Measurements from ENCODE around the gene SRPK3.

Gene SRPK3

DNA sequence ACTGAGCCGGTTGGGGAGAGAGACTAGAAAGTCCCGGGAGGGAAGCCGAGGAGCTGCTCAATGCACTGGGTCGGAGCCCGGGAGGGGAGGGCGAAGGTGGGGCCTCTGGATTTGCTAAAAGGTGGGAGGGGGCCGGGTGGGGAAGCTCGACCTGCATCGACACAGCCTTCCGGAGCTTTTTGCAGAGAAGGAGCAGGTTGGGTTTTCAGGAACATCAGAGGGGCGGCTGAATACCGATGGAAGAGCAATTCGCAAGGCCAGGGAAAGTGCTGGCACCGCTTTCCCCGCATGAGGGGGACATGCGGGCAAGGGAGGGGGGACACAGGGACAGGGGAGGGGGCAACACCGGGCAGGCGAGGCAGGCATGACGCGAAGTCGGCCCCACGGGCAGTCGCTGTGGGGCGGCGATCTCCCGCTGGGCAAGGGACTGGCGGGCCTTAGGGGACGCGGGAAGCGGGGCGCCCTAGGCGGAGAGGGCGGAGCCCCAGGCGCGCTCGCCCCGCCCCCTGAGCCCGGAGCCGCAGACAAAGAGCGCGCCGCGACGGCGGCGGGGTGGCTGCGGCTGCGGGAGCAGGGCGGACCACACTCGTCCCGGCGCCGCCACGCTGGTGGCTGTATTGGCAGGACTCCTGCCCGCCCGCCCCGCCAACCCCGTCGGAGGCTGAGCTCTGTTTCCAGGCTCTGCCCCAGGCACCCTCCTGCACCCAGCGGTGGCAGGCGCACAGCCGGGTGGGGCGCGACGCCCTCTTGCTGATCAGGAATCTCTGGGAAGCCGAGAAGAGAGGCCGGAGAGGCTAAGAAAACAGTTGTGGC lies 37.9 kb downstream of the SRPK3 start:
- Histone ChIP-seq H3K4me1 (ENCODE audit: insufficient read depth, insufficient read length) (peaks cover 8% of the 10 kb centered on the region), H3K9me3 (ENCODE audit: insufficient read depth, low read length) (no peaks in the 10 kb centered on the region), H3K36me3 (ENCODE audit: insufficient read depth, insufficient read length, low read length) (no peaks in the 10 kb centered on the region), H3K27me3 (ENCODE audit: insufficient read depth, insufficient read length) (no peaks in the 10 kb centered on the region), H3K9ac (ENCODE audit: insufficient read length, low read depth) (peak overlapping the region; percentile 61), H3K4me3 (ENCODE audit: insufficient read length, low read depth) (peak overlapping the region; percentile 16)
- no peak for DNase-seq (ENCODE audit: low read depth, low spot score)
- TF ChIP-seq SUZ12 (IDR thresholded peaks at IDR 0.05; ENCODE audit: extremely low read depth, insufficient read depth, insufficient read length) (no peak), ZNF274 (IDR thresholded peaks at IDR 0.05; ENCODE audit: low read depth, low read length) (no peak), YY1 (IDR thresholded peaks at IDR 0.05; ENCODE audit: insufficient read depth, insufficient read length) (no peak)

DNA sequence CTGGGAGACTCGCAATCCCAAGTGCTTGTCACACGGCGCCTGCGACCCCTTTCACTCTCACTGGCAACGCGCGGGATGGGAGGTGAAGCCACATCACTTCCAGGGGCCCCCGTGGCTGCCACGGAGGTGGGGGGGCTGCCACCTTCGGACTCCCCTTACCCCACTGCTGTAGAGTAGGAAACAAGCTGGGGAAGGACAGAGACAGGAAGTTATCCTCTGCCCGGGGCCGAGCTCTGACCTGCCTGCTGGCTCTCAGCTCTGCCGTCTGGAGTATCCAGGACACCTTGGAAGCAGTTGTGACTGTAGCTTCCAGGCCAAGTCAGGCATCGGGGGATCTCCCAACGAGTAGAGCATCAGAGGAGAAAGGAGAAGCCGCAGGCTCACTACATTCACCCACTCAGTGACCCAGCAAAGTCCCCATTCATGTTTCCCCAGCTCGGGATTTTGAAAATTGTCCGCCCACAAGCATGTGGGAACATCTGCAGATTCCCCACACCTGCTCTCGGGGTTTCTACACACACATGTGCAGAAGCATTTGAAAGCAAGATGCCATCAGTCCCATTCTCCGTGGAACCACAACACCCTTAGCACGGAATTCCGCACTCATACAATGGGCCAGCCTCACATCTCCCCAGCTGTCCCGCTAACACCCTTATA lies 38.7 kb downstream of the SRPK3 start:
- no peaks in the 10 kb centered on the region for H3K36me3 ChIP-seq (ENCODE audit: insufficient read depth, insufficient read length, low read length)
- H3K9ac ChIP-seq (ENCODE audit: insufficient read length, low read depth): peak overlapping the region; percentile 61
- peak overlapping the region; percentile 16 for H3K4me3 ChIP-seq (ENCODE audit: insufficient read length, low read depth)
- no peaks in the 10 kb centered on the region for H3K27me3 ChIP-seq (ENCODE audit: insufficient read depth, insufficient read length)
- no peaks in the 10 kb centered on the region for H3K9me3 ChIP-seq (ENCODE audit: insufficient read depth, low read length)
- peaks cover 8% of the 10 kb centered on the region for H3K4me1 ChIP-seq (ENCODE audit: insufficient read depth, insufficient read length)
- TF ChIP-seq ZNF274 (IDR thresholded peaks at IDR 0.05; ENCODE audit: low read depth, low read length) (no peak), SUZ12 (IDR thresholded peaks at IDR 0.05; ENCODE audit: extremely low read depth, insufficient read depth, insufficient read length) (no peak)
- DNase-seq (ENCODE audit: low read depth, low spot score): no peak

DNA sequence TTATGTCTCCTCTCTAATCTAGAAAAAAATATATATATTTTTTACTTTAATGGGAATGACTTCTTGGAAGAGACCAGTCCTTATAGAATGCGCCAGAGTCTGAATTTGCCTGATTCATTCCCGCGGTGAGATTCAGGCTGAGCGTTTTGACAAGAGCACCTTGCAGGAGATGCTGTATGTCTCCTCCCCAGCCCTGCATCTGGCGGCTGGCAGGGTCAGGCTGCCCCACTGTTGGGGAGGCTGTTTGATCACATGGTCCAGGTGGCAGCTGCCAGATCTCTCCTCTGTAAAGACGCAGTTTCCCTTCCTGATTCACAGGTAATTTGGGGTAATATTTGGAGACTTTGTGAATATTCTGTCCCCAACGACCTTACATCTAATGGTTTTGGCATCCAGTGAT lies 39.8 kb downstream of the SRPK3 start:
- peaks cover 8% of the 10 kb centered on the region for H3K4me1 ChIP-seq (ENCODE audit: insufficient read depth, insufficient read length)
- no peaks in the 10 kb centered on the region for H3K27me3 ChIP-seq (ENCODE audit: insufficient read depth, insufficient read length)
- TF ChIP-seq YY1 (IDR thresholded peaks at IDR 0.05; ENCODE audit: insufficient read depth, insufficient read length) (no peak), SUZ12 (IDR thresholded peaks at IDR 0.05; ENCODE audit: extremely low read depth, insufficient read depth, insufficient read length) (no peak), ZNF274 (IDR thresholded peaks at IDR 0.05; ENCODE audit: low read depth, low read length) (no peak)
- DNase-seq (ENCODE audit: low read depth, low spot score): no peak
- no peak overlapping the region for H3K4me3 ChIP-seq (ENCODE audit: insufficient read length, low read depth)
- no peak overlapping the region for H3K9ac ChIP-seq (ENCODE audit: insufficient read length, low read depth)
- no peaks in the 10 kb centered on the region for H3K9me3 ChIP-seq (ENCODE audit: insufficient read depth, low read length)
- H3K36me3 ChIP-seq (ENCODE audit: insufficient read depth, insufficient read length, low read length): no peaks in the 10 kb centered on the region

DNA sequence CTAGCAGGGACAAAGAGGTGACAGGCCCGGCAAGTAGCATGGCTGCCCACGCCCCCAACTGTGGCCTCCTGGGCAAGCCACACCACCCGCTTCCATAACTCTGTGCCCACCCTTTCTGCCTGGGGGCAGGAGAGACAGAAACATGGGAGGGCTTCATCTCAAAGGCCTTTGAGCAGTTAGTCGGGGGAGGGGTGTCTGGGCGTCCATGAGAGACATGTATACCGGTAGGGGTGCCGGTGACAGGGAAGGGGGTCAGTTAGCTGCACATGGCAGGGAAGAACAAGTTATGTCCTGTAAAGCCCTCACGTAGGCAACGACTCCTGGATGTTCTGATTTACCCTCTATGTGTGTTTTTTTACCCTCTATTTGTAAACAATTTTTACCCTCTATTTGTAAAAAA lies 40.2 kb downstream of the SRPK3 start:
- Histone ChIP-seq H3K36me3 (ENCODE audit: insufficient read depth, insufficient read length, low read length) (no peaks in the 10 kb centered on the region), H3K27me3 (ENCODE audit: insufficient read depth, insufficient read length) (no peaks in the 10 kb centered on the region), H3K4me1 (ENCODE audit: insufficient read depth, insufficient read length) (peaks cover 8% of the 10 kb centered on the region), H3K9ac (ENCODE audit: insufficient read length, low read depth) (no peak overlapping the region), H3K9me3 (ENCODE audit: insufficient read depth, low read length) (no peaks in the 10 kb centered on the region), H3K4me3 (ENCODE audit: insufficient read length, low read depth) (no peak overlapping the region)
- DNase-seq (ENCODE audit: low read depth, low spot score): no peak
- TF ChIP-seq ZNF274 (IDR thresholded peaks at IDR 0.05; ENCODE audit: low read depth, low read length) (no peak), YY1 (IDR thresholded peaks at IDR 0.05; ENCODE audit: insufficient read depth, insufficient read length) (no peak), SUZ12 (IDR thresholded peaks at IDR 0.05; ENCODE audit: extremely low read depth, insufficient read depth, insufficient read length) (no peak)

DNA sequence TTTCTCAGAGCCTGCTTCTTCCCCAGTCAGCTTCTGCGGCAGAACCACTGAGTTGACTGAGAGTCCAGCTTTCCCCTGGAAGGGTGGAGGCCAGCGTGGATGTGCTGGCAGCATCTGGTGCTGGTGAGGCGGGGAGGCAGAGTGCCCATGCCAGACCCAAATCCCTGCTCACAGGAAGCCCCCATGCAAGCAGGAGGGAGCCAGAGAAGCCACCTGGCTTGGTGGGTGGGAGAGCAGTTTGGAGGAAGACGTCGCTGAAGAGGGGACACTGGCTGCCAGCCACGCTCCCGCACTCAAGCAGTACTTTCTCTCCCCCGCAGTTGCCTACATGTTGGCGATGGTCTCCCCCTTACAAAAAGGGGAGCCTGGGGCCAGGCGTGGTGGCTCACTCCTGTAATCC lies 43.5 kb downstream of the SRPK3 start:
- DNase-seq (ENCODE audit: low read depth, low spot score): no peak
- H3K9ac ChIP-seq (ENCODE audit: insufficient read length, low read depth): no peak overlapping the region
- no peaks in the 10 kb centered on the region for H3K36me3 ChIP-seq (ENCODE audit: insufficient read depth, insufficient read length, low read length)
- H3K4me1 ChIP-seq (ENCODE audit: insufficient read depth, insufficient read length): peaks cover 6% of the 10 kb centered on the region
- H3K27me3 ChIP-seq (ENCODE audit: insufficient read depth, insufficient read length): no peaks in the 10 kb centered on the region
- no peak for TF ChIP-seq YY1 (IDR thresholded peaks at IDR 0.05; ENCODE audit: insufficient read depth, insufficient read length)
- TF ChIP-seq SUZ12 (IDR thresholded peaks at IDR 0.05; ENCODE audit: extremely low read depth, insufficient read depth, insufficient read length): no peak
- no peak for TF ChIP-seq ZNF274 (IDR thresholded peaks at IDR 0.05; ENCODE audit: low read depth, low read length)
- H3K9me3 ChIP-seq (ENCODE audit: insufficient read depth, low read length): no peaks in the 10 kb centered on the region
- H3K4me3 ChIP-seq (ENCODE audit: insufficient read length, low read depth): no peak overlapping the region

DNA sequence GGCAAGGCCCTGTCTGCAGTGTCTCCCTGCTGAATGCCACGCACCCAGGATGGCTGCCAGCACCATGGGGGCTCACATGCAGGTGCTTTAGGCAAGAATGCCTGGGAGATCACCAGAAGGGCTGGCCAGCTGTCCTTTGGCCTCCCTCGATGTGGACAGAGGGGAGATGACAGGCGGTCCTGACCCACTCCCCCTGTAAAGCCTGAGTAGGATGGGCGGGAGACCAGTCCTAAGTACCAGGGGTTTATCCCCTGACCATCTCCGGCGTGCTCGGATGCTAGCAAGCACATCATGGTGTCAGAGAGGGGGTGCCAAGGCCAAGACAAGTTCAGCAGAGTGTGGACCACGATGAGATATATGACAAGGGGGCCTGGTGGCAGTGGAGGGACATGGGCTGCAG lies 44.2 kb downstream of the SRPK3 start:
- TF ChIP-seq ZNF274 (IDR thresholded peaks at IDR 0.05; ENCODE audit: low read depth, low read length): no peak
- TF ChIP-seq YY1 (IDR thresholded peaks at IDR 0.05; ENCODE audit: insufficient read depth, insufficient read length): no peak
- no peak for TF ChIP-seq SUZ12 (IDR thresholded peaks at IDR 0.05; ENCODE audit: extremely low read depth, insufficient read depth, insufficient read length)

DNA sequence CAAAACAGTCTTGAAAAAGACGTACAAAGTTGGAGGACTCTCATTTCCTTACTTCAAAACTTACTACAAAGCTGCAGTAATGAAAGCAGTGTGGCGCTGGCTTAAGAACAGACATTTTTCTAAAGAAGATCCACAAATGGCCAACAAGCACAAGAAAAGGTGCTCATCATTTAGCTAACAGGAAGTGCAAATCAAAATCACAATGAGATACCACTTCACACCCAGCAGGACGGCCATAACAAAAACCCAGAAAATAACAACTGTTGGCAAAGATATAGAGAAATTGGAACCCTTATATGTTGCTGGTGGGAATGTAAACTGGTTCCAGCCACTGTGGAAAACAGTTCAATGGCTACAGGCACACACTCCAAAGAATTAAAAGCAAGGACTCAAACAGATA lies 46.2 kb downstream of the SRPK3 start:
- Histone ChIP-seq H3K9me3 (ENCODE audit: insufficient read depth, low read length) (no peaks in the 10 kb centered on the region), H3K9ac (ENCODE audit: insufficient read length, low read depth) (no peak overlapping the region), H3K27me3 (ENCODE audit: insufficient read depth, insufficient read length) (peaks cover 7% of the 10 kb centered on the region), H3K36me3 (ENCODE audit: insufficient read depth, insufficient read length, low read length) (no peaks in the 10 kb centered on the region), H3K4me3 (ENCODE audit: insufficient read length, low read depth) (no peak overlapping the region), H3K4me1 (ENCODE audit: insufficient read depth, insufficient read length) (peaks cover 2% of the 10 kb centered on the region)
- DNase-seq (ENCODE audit: low read depth, low spot score): no peak
- TF ChIP-seq SUZ12 (IDR thresholded peaks at IDR 0.05; ENCODE audit: extremely low read depth, insufficient read depth, insufficient read length) (no peak), ZNF274 (IDR thresholded peaks at IDR 0.05; ENCODE audit: low read depth, low read length) (no peak), YY1 (IDR thresholded peaks at IDR 0.05; ENCODE audit: insufficient read depth, insufficient read length) (no peak)

More for the DNA sequence above, 44.2 kb downstream of the SRPK3 start:
- no peaks in the 10 kb centered on the region for H3K27me3 ChIP-seq (ENCODE audit: insufficient read depth, insufficient read length)
- peaks cover 6% of the 10 kb centered on the region for H3K4me1 ChIP-seq (ENCODE audit: insufficient read depth, insufficient read length)
- no peak overlapping the region for H3K9ac ChIP-seq (ENCODE audit: insufficient read length, low read depth)
- H3K4me3 ChIP-seq (ENCODE audit: insufficient read length, low read depth): no peak overlapping the region
- H3K36me3 ChIP-seq (ENCODE audit: insufficient read depth, insufficient read length, low read length): no peaks in the 10 kb centered on the region
- H3K9me3 ChIP-seq (ENCODE audit: insufficient read depth, low read length): no peaks in the 10 kb centered on the region
- no peak for DNase-seq (ENCODE audit: low read depth, low spot score)

Measured in NT2/D1 (cell line).